H1 (cell line): ENCODE measurements around the gene SLC23A2. TPM values are rescaled to one million over a fixed set of nuclear protein-coding genes. Genes with fewer than 3 reads are reported as not detected.

Experiments used
- ATF2 ChIP-seq: IDR thresholded peaks from 2 replicates; pipeline ENCODE4 v1.6.1; 2012; ENCODE audit warnings: low read length, inconsistent platforms
- CEBPB ChIP-seq: IDR thresholded peaks from 2 replicates; pipeline ENCODE4 v1.6.1; 2012; ENCODE audit warnings: low read depth, low read length
- CHD1 ChIP-seq: IDR thresholded peaks from 2 replicates; pipeline ENCODE4 v1.6.1; 2012; ENCODE audit warnings: low read depth, low read length, improper control_type of control experiment
- EZH2 ChIP-seq: fragments of 200-600 bp; sonication (generic); IDR thresholded peaks from 2 replicates; pipeline ENCODE4 v1.7.1; 2012; ENCODE audit warnings: low read depth, mild to moderate bottlenecking, moderate library complexity, low read length, inconsistent platforms; ENCODE audit not compliant: severe bottlenecking
- HDAC2 ChIP-seq, 2 experiments: fragments of 300-600 bp in 1 of 2; sonication (generic) in 1 of 2; IDR thresholded peaks; 2 replicates each; pipeline ENCODE4 v1.6.1; 2011 to 2012; ENCODE audit warnings: low read depth in 2 of 2, low read length in 2 of 2, mild to moderate bottlenecking in 2 of 2, moderate library complexity in 2 of 2, borderline replicate concordance in 1 of 2, inconsistent platforms in 1 of 2
- NRF1 ChIP-seq: IDR thresholded peaks from 2 replicates; pipeline ENCODE4 v1.6.1; 2011; ENCODE audit warnings: mild to moderate bottlenecking, low read depth, low read length, improper control_type of control experiment
- SIN3A ChIP-seq, 2 experiments: IDR thresholded peaks in 1 of 2; conservative IDR thresholded peaks in 1 of 2; 2 replicates each; pipeline ENCODE4 v1.6.1; 2011 to 2012; ENCODE audit warnings: low read length in 2 of 2, improper control_type of control experiment in 1 of 2, low read depth in 1 of 2, mild to moderate bottlenecking in 1 of 2
- polyA plus RNA-seq, 7 experiments: library from polyadenylated mRNA; depleted of rRNA in 3 of 7; stranded (reverse) in 5 of 7; unstranded in 2 of 7; fragments of >200 nt in 5 of 7; fragments of 200-250 nt in 2 of 7; gene quantifications; 1 replicate in 5 of 7; 2 replicates in 1 of 7; 4 replicates in 1 of 7; pipeline versions ENCODE4 v1.2.1 to v1.2.3, GENCODE V29; 2011 to 2013; ENCODE audit warnings: missing spikeins in 2 of 7, mixed read lengths in 2 of 7
- total RNA-seq: library from RNA; stranded (reverse); fragmentation: NEBNext Ultra II Directional; extraction: Animal tissue kit (Norgen Biotek cat#: 25700); gene quantifications from 2 replicates; pipeline ENCODE4 v1.2.1, GENCODE V29; 2021

The SLC23A2 gene
- total and polyA plus RNA-seq, 2 of the 8 experiments (the other 6 are each of a cell fraction or from before 2014, with no cell fraction given), result 17.0 to 18.6 TPM

DNA sequence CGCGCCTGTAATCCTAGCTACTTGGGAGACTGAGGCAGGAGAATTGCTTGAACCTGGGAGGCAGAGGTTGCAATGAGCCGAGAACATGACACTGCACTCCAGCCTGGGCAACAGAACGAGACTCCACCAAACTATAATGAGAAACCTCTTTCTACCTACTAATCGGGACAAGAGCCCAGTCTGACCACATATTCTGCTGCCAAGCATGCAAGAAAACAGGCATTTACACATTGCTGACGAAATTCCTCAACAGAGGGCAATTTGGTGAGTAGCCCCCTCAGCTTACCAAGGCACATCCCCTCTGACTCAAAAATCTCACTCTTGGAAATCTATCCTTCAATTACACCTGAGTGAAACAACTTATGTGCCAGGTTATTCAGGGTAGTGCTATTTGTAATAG is 81.2 kb downstream of the SLC23A2 start (continued):
- TF ChIP-seq SIN3A (conservative IDR thresholded peaks at IDR 0.05 in 1 of 2, IDR thresholded peaks at IDR 0.05 in 1 of 2; ENCODE audit: low read depth in 1 of 2, low read length in 2 of 2) (no peak), EZH2 (no peak), NRF1 (no peak), HDAC2 (IDR thresholded peaks at IDR 0.05; ENCODE audit: borderline replicate concordance in 1 of 2, low read depth in 2 of 2, low read length in 2 of 2) (no peak), CHD1 (no peak), CEBPB (no peak), ATF2 (no peak)
